ENCODE data around the gene ASPRV1.

ASPRV1 gene

GRCh38 chr2:69933839-69934613 is 27.4 kb downstream of the ASPRV1 start:
- Histone ChIP-seq H3K27me3 (no peaks in the 10 kb centered on the region), H3K4me1 (peaks cover 14% of the 10 kb centered on the region), H4K20me1 (no peaks in the 10 kb centered on the region), H3K9me3 (no peaks in the 10 kb centered on the region), H3K27ac (no peak overlapping the region), H3K4me3 (no peak overlapping the region), H3K9ac (no peak overlapping the region), H3K4me2 (peak overlapping the region; percentile 40), H3K36me3 (peaks cover 36% of the 10 kb centered on the region)
- no peak for TF ChIP-seq Cebpa-rat (IDR thresholded peaks at IDR 0.05)

GRCh38 chr2:69933254-69933828 is 28.1 kb downstream of the ASPRV1 start:
- Histone ChIP-seq H3K4me1 (peaks cover 14% of the 10 kb centered on the region), H3K9me3 (no peaks in the 10 kb centered on the region), H4K20me1 (no peaks in the 10 kb centered on the region), H3K4me2 (peak overlapping the region; percentile 40), H3K36me3 (peaks cover 29% of the 10 kb centered on the region), H3K4me3 (no peak overlapping the region), H3K27ac (no peak overlapping the region), H3K27me3 (no peaks in the 10 kb centered on the region), H3K9ac (no peak overlapping the region)
- no peak for TF ChIP-seq Cebpa-rat (IDR thresholded peaks at IDR 0.05)

- H3K9ac ChIP-seq = no peak overlapping the region
- H3K4me1 ChIP-seq = peaks cover 14% of the 10 kb centered on the region
- H3K27ac ChIP-seq = no peak overlapping the region
- no peak overlapping the region for H3K4me2 ChIP-seq
- H3K9me3 ChIP-seq = no peaks in the 10 kb centered on the region
- no peaks in the 10 kb centered on the region for H4K20me1 ChIP-seq
- no peak overlapping the region for H3K4me3 ChIP-seq
- H3K36me3 ChIP-seq = peaks cover 22% of the 10 kb centered on the region
- no peaks in the 10 kb centered on the region for H3K27me3 ChIP-seq
- no peak for TF ChIP-seq Cebpa-rat (IDR thresholded peaks at IDR 0.05)
Measured at GRCh38 chr2:69932596-69932922, 28.9 kb downstream of the ASPRV1 start.

GRCh38 chr2:69931832-69932595 is 29.4 kb downstream of the ASPRV1 start:
- no peak overlapping the region for H3K9ac ChIP-seq
- H3K27me3 ChIP-seq = no peaks in the 10 kb centered on the region
- no peak overlapping the region for H3K4me2 ChIP-seq
- TF ChIP-seq Cebpa-rat (IDR thresholded peaks at IDR 0.05) = no peak
- no peak overlapping the region for H3K4me3 ChIP-seq
- H3K27ac ChIP-seq = no peak overlapping the region
- peaks cover 16% of the 10 kb centered on the region for H3K36me3 ChIP-seq
- H3K4me1 ChIP-seq = peaks cover 14% of the 10 kb centered on the region
- no peaks in the 10 kb centered on the region for H4K20me1 ChIP-seq
- H3K9me3 ChIP-seq = no peaks in the 10 kb centered on the region

GRCh38 chr2:69926849-69927515 is 34.4 kb downstream of the ASPRV1 start:
- no peak for TF ChIP-seq Cebpa-rat (IDR thresholded peaks at IDR 0.05)
- Histone ChIP-seq H4K20me1 (no peaks in the 10 kb centered on the region), H3K27ac (no peak overlapping the region), H3K4me2 (no peak overlapping the region), H3K9ac (no peak overlapping the region), H3K36me3 (0 out of 2 replicates have a peak, but pooled peaks cover 3% of the 10 kb centered on the region), H3K27me3 (no peaks in the 10 kb centered on the region), H3K4me1 (0 out of 2 replicates have a peak, but pooled peaks cover 3% of the 10 kb centered on the region), H3K4me3 (no peak overlapping the region), H3K9me3 (no peaks in the 10 kb centered on the region)

- Histone ChIP-seq H3K36me3 (0 out of 2 replicates have a peak, but pooled peaks cover 5% of the 10 kb centered on the region), H3K4me2 (no peak overlapping the region), H4K20me1 (no peaks in the 10 kb centered on the region), H3K4me3 (no peak overlapping the region), H3K9ac (no peak overlapping the region), H3K4me1 (no peaks in the 10 kb centered on the region), H3K9me3 (no peaks in the 10 kb centered on the region), H3K27ac (no peak overlapping the region), H3K27me3 (no peaks in the 10 kb centered on the region)
- TF ChIP-seq Cebpa-rat (IDR thresholded peaks at IDR 0.05) = no peak
Measured at GRCh38 chr2:69923116-69923515, 38.3 kb downstream of the ASPRV1 start.

GRCh38 chr2:69918401-69918800 is 43.0 kb downstream of the ASPRV1 start:
- H3K4me1 ChIP-seq = peaks cover 15% of the 10 kb centered on the region
- no peaks in the 10 kb centered on the region for H3K9me3 ChIP-seq
- H3K27me3 ChIP-seq = peaks cover 32% of the 10 kb centered on the region
- peaks cover 19% of the 10 kb centered on the region for H4K20me1 ChIP-seq
- H3K4me3 ChIP-seq = no peak overlapping the region
- TF ChIP-seq Cebpa-rat (IDR thresholded peaks at IDR 0.05) = no peak
- H3K9ac ChIP-seq = no peak overlapping the region
- H3K36me3 ChIP-seq = 0 out of 2 replicates have a peak, but pooled peaks cover 5% of the 10 kb centered on the region
- H3K4me2 ChIP-seq = no peak overlapping the region
- H3K27ac ChIP-seq = no peak overlapping the region

- no peak overlapping the region for H3K4me3 ChIP-seq
- peaks cover 16% of the 10 kb centered on the region for H3K4me1 ChIP-seq
- H3K36me3 ChIP-seq = 0 out of 2 replicates have a peak, but pooled peaks cover 5% of the 10 kb centered on the region
- H3K9me3 ChIP-seq = no peaks in the 10 kb centered on the region
- peaks cover 19% of the 10 kb centered on the region for H4K20me1 ChIP-seq
- H3K27me3 ChIP-seq = peaks cover 32% of the 10 kb centered on the region
- TF ChIP-seq Cebpa-rat (IDR thresholded peaks at IDR 0.05) = no peak
- H3K27ac ChIP-seq = no peak overlapping the region
- H3K9ac ChIP-seq = no peak overlapping the region
- H3K4me2 ChIP-seq = no peak overlapping the region
Measured at GRCh38 chr2:69917852-69918251, 43.6 kb downstream of the ASPRV1 start.

GRCh38 chr2:69916106-69916505 is 45.3 kb downstream of the ASPRV1 start:
- H3K36me3 ChIP-seq = no peaks in the 10 kb centered on the region; the same call in 1 of the 2 replicates
- peaks cover 19% of the 10 kb centered on the region for H4K20me1 ChIP-seq
- H3K9me3 ChIP-seq = no peaks in the 10 kb centered on the region
- H3K9ac ChIP-seq = no peak overlapping the region
- peaks cover 16% of the 10 kb centered on the region for H3K4me1 ChIP-seq
- no peak overlapping the region for H3K27ac ChIP-seq
- H3K27me3 ChIP-seq = peaks cover 32% of the 10 kb centered on the region
- TF ChIP-seq Cebpa-rat (IDR thresholded peaks at IDR 0.05) = no peak
- peak overlapping the region; percentile 89; the same call in 1 of the 2 replicates for H3K4me3 ChIP-seq
- peak overlapping the region; percentile 100 for H3K4me2 ChIP-seq

All from BLaER1 (cell line).